Astrocyte (in vitro differentiated cells and primary cell): ENCODE measurements around the gene WDR37. TPM values are rescaled to one million over a fixed set of nuclear protein-coding genes. Genes with fewer than 3 reads are reported as not detected.

Source experiments
- DNase-seq: peaks from one replicate; pipeline ENCODE4 v3.0.0-alpha.2; 2010; ENCODE audit warnings: low read depth
- FAIRE-seq: peaks from 2 replicates; lab custom pipeline; 2011; peaks lifted over from hg19 to GRCh38; lab: Jason Lieb, UNC
- H2AFZ ChIP-seq: 2 replicates; pipeline ENCODE4 v1.6.0; 2012; ENCODE audit warnings: low read depth, low read length, inconsistent platforms
- H3K27ac ChIP-seq: 2 replicates; pipeline ENCODE4 v1.5.1; 2011; ENCODE audit warnings: low read depth, low read length, inconsistent platforms
- H3K27me3 ChIP-seq: 2 replicates; pipeline ENCODE4 v1.6.0; 2011; ENCODE audit warnings: low read length, inconsistent platforms; ENCODE audit not compliant: insufficient read depth
- H3K36me3 ChIP-seq: 2 replicates; pipeline ENCODE4 v1.5.1; 2011; ENCODE audit warnings: low read length, inconsistent platforms; ENCODE audit not compliant: insufficient read depth
- H3K4me1 ChIP-seq: 2 replicates; pipeline ENCODE4 v1.5.1; 2011; ENCODE audit warnings: low read length, inconsistent platforms; ENCODE audit not compliant: insufficient read depth
- H3K4me2 ChIP-seq: 2 replicates; pipeline ENCODE4 v1.6.0; 2012; ENCODE audit warnings: low read length, inconsistent platforms
- H3K4me3 ChIP-seq: 2 replicates; pipeline ENCODE4 v1.5.1; 2011; ENCODE audit warnings: low read depth, mild to moderate bottlenecking, low read length, inconsistent platforms; ENCODE audit not compliant: insufficient read depth
- H3K79me2 ChIP-seq: 2 replicates; pipeline ENCODE4 v1.6.0; 2012; ENCODE audit warnings: mild to moderate bottlenecking, low read length, inconsistent platforms; ENCODE audit not compliant: insufficient read depth
- H3K9ac ChIP-seq: 2 replicates; pipeline ENCODE4 v1.6.0; 2012; ENCODE audit warnings: mild to moderate bottlenecking, low read length, inconsistent platforms
- H3K9me3 ChIP-seq: 2 replicates; pipeline ENCODE4 v1.5.1; 2012; ENCODE audit warnings: low read depth, mild to moderate bottlenecking, low read length, inconsistent platforms; ENCODE audit not compliant: insufficient read depth
- H4K20me1 ChIP-seq: 2 replicates; pipeline ENCODE4 v1.6.0; 2012; ENCODE audit warnings: low read length, inconsistent platforms; ENCODE audit not compliant: insufficient read depth
- H3K27ac Mint-ChIP-seq: one replicate; pipeline ENCODE4 v1.8.0; 2021; ENCODE audit warnings: mild to moderate bottlenecking, mixed read lengths; ENCODE audit not compliant: unreplicated experiment
- H3K27me3 Mint-ChIP-seq: one replicate; pipeline ENCODE4 v1.8.0; 2021; ENCODE audit warnings: low read depth, mixed read lengths; ENCODE audit not compliant: unreplicated experiment
- H3K36me3 Mint-ChIP-seq: one replicate; pipeline ENCODE4 v1.8.0; 2021; ENCODE audit warnings: low read depth, mixed read lengths; ENCODE audit not compliant: unreplicated experiment
- H3K4me1 Mint-ChIP-seq: one replicate; pipeline ENCODE4 v1.8.0; 2021; ENCODE audit warnings: low read depth, mixed read lengths; ENCODE audit not compliant: unreplicated experiment
- H3K4me3 Mint-ChIP-seq: one replicate; pipeline ENCODE4 v1.8.0; 2021; ENCODE audit warnings: mild to moderate bottlenecking, moderate library complexity, mixed read lengths; ENCODE audit not compliant: unreplicated experiment
- H3K9me3 Mint-ChIP-seq: one replicate; pipeline ENCODE4 v1.8.0; 2021; ENCODE audit warnings: mild to moderate bottlenecking, mixed read lengths; ENCODE audit not compliant: unreplicated experiment
- CTCF ChIP-seq: IDR thresholded peaks from 2 replicates; pipeline ENCODE4 v1.5.1; 2011; ENCODE audit warnings: low read depth, mild to moderate bottlenecking, inconsistent platforms, low read length, moderate library complexity; ENCODE audit not compliant: insufficient read depth
- EZH2 ChIP-seq: IDR thresholded peaks from 2 replicates; pipeline ENCODE4 v1.6.1; 2012; ENCODE audit warnings: mild to moderate bottlenecking, low read length, inconsistent platforms; ENCODE audit not compliant: insufficient read depth
- total RNA-seq: library from RNA; stranded (reverse); gene quantifications from 2 replicates; pipeline ENCODE4 v1.2.1, GENCODE V29; 2021

The WDR37 gene
- total RNA-seq, 1 donor from 2014 or later: 22.8 TPM

- H3K27ac Mint-ChIP-seq: peak overlapping the region; percentile 53
- FAIRE-seq (no peak), DNase-seq (no peak)
- Histone ChIP-seq H2AFZ (no peak overlapping the region), H3K9me3 (no peaks in the 10 kb centered on the region), H3K9ac (no peak overlapping the region), H3K27me3 (no peaks in the 10 kb centered on the region), H3K4me1 (no peaks in the 10 kb centered on the region), H3K4me2 (no peak overlapping the region), H3K4me3 (no peak overlapping the region), H3K79me2 (no peaks in the 10 kb centered on the region), H3K36me3 (no peaks in the 10 kb centered on the region), H3K27ac (no peak overlapping the region), H4K20me1 (no peaks in the 10 kb centered on the region)
- peaks cover 32% of the 10 kb centered on the region for H3K27me3 Mint-ChIP-seq
- peaks cover 4% of the 10 kb centered on the region for H3K9me3 Mint-ChIP-seq
- peaks cover 3% of the 10 kb centered on the region for H3K36me3 Mint-ChIP-seq
- TF ChIP-seq EZH2: no peak
- no peak for TF ChIP-seq CTCF
- H3K4me1 Mint-ChIP-seq: peaks cover 27% of the 10 kb centered on the region
- H3K4me3 Mint-ChIP-seq: no peak overlapping the region
Measured at GRCh38 chr10:1153251-1153763, 97.1 kb downstream of the WDR37 start.

- H3K79me2 ChIP-seq: no peaks in the 10 kb centered on the region
- no peaks in the 10 kb centered on the region for H3K4me1 ChIP-seq
- no peaks in the 10 kb centered on the region for H3K9me3 ChIP-seq
- H3K4me2 ChIP-seq: no peak overlapping the region
- no peak for TF ChIP-seq CTCF
- TF ChIP-seq EZH2: no peak
- no peak overlapping the region for H2AFZ ChIP-seq
- no peaks in the 10 kb centered on the region for H4K20me1 ChIP-seq
- Mint-ChIP-seq H3K4me1 (peaks cover 27% of the 10 kb centered on the region), H3K4me3 (no peak overlapping the region), H3K27me3 (peaks cover 33% of the 10 kb centered on the region), H3K9me3 (peaks cover 4% of the 10 kb centered on the region), H3K36me3 (peaks cover 3% of the 10 kb centered on the region), H3K27ac (no peak overlapping the region)
- no peak overlapping the region for H3K27ac ChIP-seq
- DNase-seq: no peak
- H3K27me3 ChIP-seq: no peaks in the 10 kb centered on the region
- H3K36me3 ChIP-seq: no peaks in the 10 kb centered on the region
- FAIRE-seq: no peak
- H3K9ac ChIP-seq: no peak overlapping the region
- no peak overlapping the region for H3K4me3 ChIP-seq
Measured at GRCh38 chr10:1153805-1154351, 97.7 kb downstream of the WDR37 start.
